Activated T-helper 1 cell treated with anti-CD3 and anti-CD28 coated beads, Interleukin-12 subunit alpha, Interleukin-12 subunit beta, Interleukin-2, Interleukin-4 antibody, amounts not matched to agents 30 ng/mL and 10 ng/mL and 1 ng/mL, durations not matched to agents 14 hours and 24 hours and 36 hours (primary cell): ENCODE data around the gene EXOC2. TPM values are rescaled to one million over a fixed set of nuclear protein-coding genes. Genes with fewer than 3 reads are reported as not detected.

Source experiments
- DNase-seq: peaks from one replicate; pipeline ENCODE4 v3.0.0; 2021; ENCODE audit warnings: low spot score
- H3K27ac Mint-ChIP-seq: one replicate; pipeline ENCODE4 v1.8.0; 2021; ENCODE audit warnings: mild to moderate bottlenecking, mixed read lengths
- H3K27me3 Mint-ChIP-seq: one replicate; pipeline ENCODE4 v1.8.0; 2022; ENCODE audit warnings: mild to moderate bottlenecking, moderate library complexity, mixed read lengths; ENCODE audit not compliant: insufficient read depth
- H3K36me3 Mint-ChIP-seq: one replicate; pipeline ENCODE4 v1.8.0; 2021; ENCODE audit warnings: low read depth, mixed read lengths
- H3K4me1 Mint-ChIP-seq: one replicate; pipeline ENCODE4 v1.8.0; 2021; ENCODE audit warnings: low read depth, mixed read lengths
- H3K4me3 Mint-ChIP-seq: one replicate; pipeline ENCODE4 v1.8.0; 2021; ENCODE audit warnings: mild to moderate bottlenecking, moderate library complexity, mixed read lengths
- H3K9me3 Mint-ChIP-seq: one replicate; pipeline ENCODE4 v1.8.0; 2021; ENCODE audit warnings: mixed read lengths
- intact Hi-C: fragments of 100-400 bp; cut with micrococcal nuclease; formaldehyde crosslinking; loops from one replicate; pipeline ENCODE4 v1.15.1; 2024
- total RNA-seq: library from RNA; stranded (reverse); gene quantifications from 2 replicates; pipeline ENCODE4 v1.2.3, GENCODE V29; 2022

EXOC2 gene
- total RNA-seq, 1 donor from 2014 or later = 44.5 TPM

GRCh38 chr6:717135-717534 is 24.2 kb upstream of the EXOC2 start:
- no peak for DNase-seq
- intact Hi-C loops = loop anchor here (10.0 kb wide), 1 partner anchor 422 kb away; the partner anchor contains the start of gene DUSP22
- Mint-ChIP-seq H3K4me1 (peaks cover 8% of the 10 kb centered on the region), H3K27ac (no peak overlapping the region), H3K9me3 (no peaks in the 10 kb centered on the region), H3K36me3 (no peaks in the 10 kb centered on the region), H3K27me3 (no peaks in the 10 kb centered on the region), H3K4me3 (no peak overlapping the region)

- intact Hi-C loops = loop anchor here (10.0 kb wide), 1 partner anchor 421 kb away; the partner anchor contains the start of gene DUSP22
- H3K4me1 Mint-ChIP-seq = peaks cover 19% of the 10 kb centered on the region
- no peak overlapping the region for H3K4me3 Mint-ChIP-seq
- no peak for DNase-seq
- no peak overlapping the region for H3K27ac Mint-ChIP-seq
- no peaks in the 10 kb centered on the region for H3K36me3 Mint-ChIP-seq
- no peaks in the 10 kb centered on the region for H3K27me3 Mint-ChIP-seq
- H3K9me3 Mint-ChIP-seq = no peaks in the 10 kb centered on the region
Observed at GRCh38 chr6:715709-716491, 23.0 kb upstream of the EXOC2 start.

GRCh38 chr6:714100-714499 is 21.2 kb upstream of the EXOC2 start:
- Mint-ChIP-seq H3K4me1 (peaks cover 30% of the 10 kb centered on the region), H3K27me3 (no peaks in the 10 kb centered on the region), H3K9me3 (no peaks in the 10 kb centered on the region), H3K36me3 (no peaks in the 10 kb centered on the region), H3K27ac (peak overlapping the region; percentile 2), H3K4me3 (no peak overlapping the region)
- intact Hi-C loops = loop anchor here (5.0 to 10.0 kb wide), 3 partner anchors 207 to 668 kb away; partner anchors contain the start of gene DUSP22
- DNase-seq = no peak

DNA sequence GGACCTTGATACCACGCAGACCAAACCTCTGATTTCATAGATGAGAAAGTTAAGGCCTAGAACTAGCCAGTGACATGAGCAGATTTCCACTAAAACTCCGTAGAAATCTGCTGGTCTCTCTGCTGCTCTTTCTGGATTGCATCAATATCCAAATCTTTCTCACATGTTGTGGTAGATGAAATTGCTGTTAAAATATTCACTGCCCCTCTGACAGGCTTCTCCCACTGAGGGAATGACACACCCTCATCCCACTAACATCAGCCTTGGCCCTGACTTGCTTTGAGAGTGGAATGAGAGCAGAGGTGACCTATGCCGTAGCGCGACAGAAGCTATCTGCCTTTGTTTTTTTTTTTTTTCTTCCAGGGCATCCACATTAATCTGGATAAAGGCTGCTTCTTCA is 20.4 kb upstream of the EXOC2 start:
- Mint-ChIP-seq H3K4me1 (peaks cover 34% of the 10 kb centered on the region), H3K4me3 (no peak overlapping the region), H3K36me3 (no peaks in the 10 kb centered on the region), H3K9me3 (no peaks in the 10 kb centered on the region), H3K27ac (peak overlapping the region; percentile 49), H3K27me3 (no peaks in the 10 kb centered on the region)
- intact Hi-C loops = loop anchor here (5.0 to 10.0 kb wide), 3 partner anchors 206 to 669 kb away; partner anchors contain the start of gene DUSP22
- no peak for DNase-seq

DNA sequence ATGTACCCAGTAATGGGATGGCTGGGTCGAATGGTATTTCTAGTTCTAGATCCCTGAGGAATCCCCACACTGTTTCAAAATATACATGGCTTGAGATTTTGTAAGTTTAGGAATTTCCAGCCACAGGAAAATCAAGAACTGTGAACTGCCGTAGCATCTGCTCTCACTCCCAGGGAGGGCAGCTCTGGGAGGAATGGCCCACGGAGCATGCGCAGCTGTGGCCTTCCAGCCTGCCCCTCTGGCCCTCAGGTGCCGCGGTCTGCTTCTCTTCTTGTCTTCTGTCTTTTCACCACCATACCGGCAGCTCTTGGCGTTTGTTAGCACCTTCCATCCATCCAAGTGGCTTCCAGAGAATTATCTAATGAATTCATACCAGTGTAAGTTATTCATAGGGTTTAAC is 19.9 kb upstream of the EXOC2 start:
- Mint-ChIP-seq H3K36me3 (no peaks in the 10 kb centered on the region), H3K27ac (no peak overlapping the region), H3K4me3 (no peak overlapping the region), H3K4me1 (peaks cover 39% of the 10 kb centered on the region), H3K27me3 (no peaks in the 10 kb centered on the region), H3K9me3 (no peaks in the 10 kb centered on the region)
- intact Hi-C loops = loop anchor here (5.0 to 10.0 kb wide), 3 partner anchors 206 to 669 kb away; partner anchors contain the start of gene DUSP22
- DNase-seq = no peak

DNA sequence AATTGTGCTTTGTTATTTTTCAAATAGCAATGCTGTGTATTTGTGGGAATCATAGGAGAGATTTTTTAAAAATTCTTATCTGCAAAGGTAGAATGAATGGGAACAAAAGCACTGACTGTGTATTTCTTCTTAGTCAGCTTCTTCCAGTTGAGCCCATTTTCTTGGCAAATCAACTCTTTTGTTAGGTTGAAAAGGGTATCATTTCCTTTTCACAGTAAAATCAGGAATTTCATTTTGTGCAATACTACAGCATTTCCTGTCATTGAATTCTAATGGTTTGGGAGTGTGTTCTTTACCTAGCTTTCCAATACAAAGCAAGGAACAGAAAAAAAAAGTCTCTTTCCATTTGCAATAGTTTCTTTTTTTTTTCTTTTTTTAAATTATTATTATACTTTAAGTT is 19.0 kb upstream of the EXOC2 start:
- Mint-ChIP-seq H3K36me3 (peaks cover under 1% of the 10 kb centered on the region), H3K4me3 (peak overlapping the region; percentile 95), H3K4me1 (peaks cover 44% of the 10 kb centered on the region), H3K27me3 (no peaks in the 10 kb centered on the region), H3K9me3 (no peaks in the 10 kb centered on the region), H3K27ac (peak overlapping the region; percentile 99)
- intact Hi-C loops = loop anchor here (1.0 to 10.0 kb wide), 9 partner anchors 10 to 670 kb away; partner anchors contain the start of genes DUSP22 and EXOC2
- no peak for DNase-seq

DNA sequence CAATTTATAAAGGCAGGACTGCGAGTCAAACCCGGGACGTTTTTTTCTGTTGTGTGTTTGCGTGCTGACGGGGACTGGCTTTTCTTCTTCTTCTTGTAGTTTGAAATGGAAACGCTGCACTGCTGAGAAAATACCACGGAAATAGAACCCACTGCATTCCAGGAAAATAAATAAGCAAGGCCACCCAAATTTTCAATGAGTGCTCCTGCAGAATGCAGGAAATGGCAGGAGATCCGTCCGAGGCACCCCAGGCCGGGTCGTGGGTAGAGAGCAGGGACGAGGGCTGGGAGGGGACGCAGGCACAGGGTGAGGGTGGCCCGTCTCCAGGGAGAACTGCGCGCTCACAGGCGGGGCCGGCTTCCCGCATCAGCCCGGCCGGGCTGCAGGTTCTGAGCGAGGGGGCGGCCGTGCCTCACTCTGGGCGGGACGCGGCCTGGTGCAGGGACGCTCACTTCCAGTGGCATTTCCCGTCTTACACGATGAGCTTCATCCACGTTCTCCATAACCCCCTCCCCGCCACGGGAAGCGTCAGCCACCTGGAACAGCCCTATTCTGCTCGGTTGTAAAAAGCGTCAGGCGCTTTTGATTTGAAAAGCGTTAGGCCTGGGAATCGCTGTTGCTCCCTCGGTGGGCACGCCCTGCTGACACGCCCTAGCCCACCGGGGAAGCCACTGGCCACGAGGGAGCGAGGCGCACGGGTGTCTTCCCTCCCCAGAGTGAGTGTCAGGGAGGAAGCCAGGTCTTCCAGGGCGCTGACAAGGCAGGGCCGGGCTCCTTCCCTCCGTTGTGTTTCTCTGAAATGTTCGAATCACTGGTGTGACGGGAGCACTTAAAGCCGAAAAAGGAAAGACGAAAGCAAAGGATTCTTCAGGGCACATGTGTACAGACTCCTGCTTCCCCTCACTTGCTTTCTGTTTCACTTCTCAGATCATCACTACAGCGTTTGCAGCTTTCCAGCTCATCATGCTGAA is 17.9 kb upstream of the EXOC2 start:
- Mint-ChIP-seq H3K9me3 (no peaks in the 10 kb centered on the region), H3K36me3 (peaks cover 2% of the 10 kb centered on the region), H3K27ac (peak overlapping the region; percentile 99), H3K27me3 (no peaks in the 10 kb centered on the region), H3K4me3 (peak overlapping the region; percentile 95), H3K4me1 (peaks cover 44% of the 10 kb centered on the region)
- intact Hi-C loops = loop anchor here (1.0 to 10.0 kb wide), 9 partner anchors 11 to 671 kb away; partner anchors contain the start of genes DUSP22 and EXOC2
- peak; percentile 64 for DNase-seq

DNA sequence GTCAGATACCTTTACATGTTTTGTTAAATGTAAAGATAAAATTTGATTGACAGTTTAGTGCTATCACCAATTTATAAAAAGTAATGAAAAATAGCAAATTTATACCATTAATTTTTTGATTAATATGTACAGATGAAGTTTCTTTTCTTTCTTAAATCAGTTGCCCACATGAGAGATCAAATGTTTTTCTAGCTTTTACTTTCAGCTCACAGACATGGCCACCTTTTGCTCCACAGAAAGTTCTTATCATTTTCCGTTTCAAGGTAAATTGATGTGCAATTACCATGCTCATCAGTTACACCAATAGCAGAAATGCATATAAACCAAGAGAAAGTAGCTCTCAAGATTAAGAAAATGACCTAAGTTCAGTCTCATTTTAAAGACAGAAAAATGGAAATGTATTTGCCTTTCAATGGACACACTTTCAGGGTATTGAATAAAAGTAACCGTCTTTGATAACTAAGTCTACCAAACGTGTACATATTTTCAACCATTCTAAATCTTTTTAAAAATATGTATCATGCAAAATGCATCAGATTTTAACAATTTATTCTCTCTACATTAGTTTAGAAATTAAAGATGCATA is 16.6 kb upstream of the EXOC2 start:
- Mint-ChIP-seq H3K4me3 (peak overlapping the region; percentile 95), H3K4me1 (peaks cover 43% of the 10 kb centered on the region), H3K9me3 (no peaks in the 10 kb centered on the region), H3K27me3 (no peaks in the 10 kb centered on the region), H3K36me3 (peaks cover 2% of the 10 kb centered on the region), H3K27ac (peak overlapping the region; percentile 99)
- intact Hi-C loops = loop anchor here (2.0 to 10.0 kb wide), 4 partner anchors 202 to 673 kb away; partner anchors contain the start of gene DUSP22
- DNase-seq = no peak

DNA sequence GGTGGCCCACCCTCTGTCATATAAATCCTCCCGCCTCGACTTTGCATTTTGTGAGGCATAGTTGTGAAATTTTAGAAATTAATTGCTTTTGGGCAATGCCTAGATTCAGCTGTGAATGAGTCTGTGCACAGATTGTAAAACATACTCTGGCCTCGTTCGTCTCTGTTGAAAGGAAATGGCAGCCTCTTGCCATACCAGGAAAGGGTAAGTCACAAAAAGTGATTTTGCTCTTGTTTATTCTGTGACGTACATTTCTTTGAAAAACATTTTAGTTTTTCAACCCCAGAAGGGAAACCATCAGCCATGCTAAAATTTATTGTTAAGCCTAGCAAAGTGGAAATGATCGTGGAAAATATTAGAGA is 15.3 kb upstream of the EXOC2 start:
- no peak for DNase-seq
- peaks cover 36% of the 10 kb centered on the region for H3K4me1 Mint-ChIP-seq
- H3K4me3 Mint-ChIP-seq = no peak overlapping the region
- H3K36me3 Mint-ChIP-seq = peaks cover 2% of the 10 kb centered on the region
- H3K27me3 Mint-ChIP-seq = no peaks in the 10 kb centered on the region
- H3K27ac Mint-ChIP-seq = no peak overlapping the region
- intact Hi-C loops = no loop called here
- H3K9me3 Mint-ChIP-seq = no peaks in the 10 kb centered on the region

- Mint-ChIP-seq H3K27me3 (no peaks in the 10 kb centered on the region), H3K36me3 (peaks cover 2% of the 10 kb centered on the region), H3K4me3 (no peak overlapping the region), H3K4me1 (peaks cover 36% of the 10 kb centered on the region), H3K9me3 (no peaks in the 10 kb centered on the region), H3K27ac (no peak overlapping the region)
- intact Hi-C loops = no loop called here
- no peak for DNase-seq
Observed at GRCh38 chr6:707576-708236, 14.8 kb upstream of the EXOC2 start.

DNA sequence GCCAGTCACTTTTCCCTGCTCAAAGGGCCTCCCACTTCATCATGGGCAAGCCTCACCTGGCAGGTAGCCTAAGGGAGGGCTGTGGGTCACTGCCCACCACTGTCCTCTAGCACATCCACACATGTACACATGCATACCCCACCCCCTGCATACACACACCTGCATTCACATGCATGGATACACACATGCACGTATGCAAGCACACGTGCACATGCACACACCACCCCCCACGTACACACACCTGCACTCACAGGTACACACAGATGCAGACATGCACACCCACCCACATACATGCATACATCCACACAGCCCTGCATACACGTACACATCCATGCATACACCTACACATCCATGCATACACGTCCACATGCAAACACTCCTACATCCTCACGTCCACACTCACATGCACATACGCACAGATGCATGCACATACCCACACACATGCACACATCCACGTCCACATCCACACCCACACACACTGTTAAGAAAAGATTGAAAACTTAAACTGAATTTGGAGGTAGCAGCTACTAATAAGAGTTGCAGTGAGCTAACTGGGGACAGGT is 14.0 kb upstream of the EXOC2 start:
- Mint-ChIP-seq H3K4me1 (peaks cover 34% of the 10 kb centered on the region), H3K36me3 (peaks cover 2% of the 10 kb centered on the region), H3K9me3 (no peaks in the 10 kb centered on the region), H3K27me3 (peaks cover 2% of the 10 kb centered on the region), H3K27ac (no peak overlapping the region), H3K4me3 (no peak overlapping the region)
- intact Hi-C loops = no loop called here
- DNase-seq = no peak

DNA sequence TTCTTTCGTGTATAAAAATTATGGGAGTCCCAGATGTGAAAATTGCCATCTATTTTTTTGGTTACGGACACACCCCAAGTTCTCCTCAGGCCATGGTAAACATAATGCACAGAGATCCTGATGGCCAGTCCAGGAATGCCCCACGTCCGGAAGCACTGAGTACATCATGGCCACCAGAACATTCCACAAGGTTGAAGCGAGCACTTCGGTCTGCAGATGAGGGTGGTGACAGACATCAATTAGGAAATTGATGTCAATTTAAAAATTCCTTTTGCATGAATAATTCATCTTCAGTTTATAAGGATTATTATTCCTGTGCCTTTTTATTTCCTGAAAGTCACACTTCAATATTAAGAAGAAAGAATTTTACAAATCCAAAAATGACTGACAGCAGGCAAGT is 13.2 kb upstream of the EXOC2 start:
- H3K27ac Mint-ChIP-seq = no peak overlapping the region
- peaks cover 27% of the 10 kb centered on the region for H3K4me1 Mint-ChIP-seq
- peaks cover 6% of the 10 kb centered on the region for H3K27me3 Mint-ChIP-seq
- peaks cover 2% of the 10 kb centered on the region for H3K36me3 Mint-ChIP-seq
- intact Hi-C loops = no loop called here
- no peaks in the 10 kb centered on the region for H3K9me3 Mint-ChIP-seq
- H3K4me3 Mint-ChIP-seq = no peak overlapping the region
- no peak for DNase-seq
